HepG2 (cell line): ENCODE data around the gene TOM1L1. TPM values are rescaled to one million over a fixed set of nuclear protein-coding genes. Genes with fewer than 3 reads are reported as not detected.

Source experiments
- ATRX ChIP-seq: sonication (generic); formaldehyde crosslinking; IDR thresholded peaks from 2 replicates; pipeline ENCODE4 v1.4.0; 2020; ENCODE audit warnings: missing genetic modification reagents, borderline replicate concordance
- CENPT ChIP-seq: sonication (generic); formaldehyde crosslinking; IDR thresholded peaks from 2 replicates; pipeline ENCODE4 v1.8.0; 2022; ENCODE audit warnings: low read depth, mild to moderate bottlenecking, moderate library complexity, missing genetic modification reagents
- CSRNP2 ChIP-seq: sonication (generic); formaldehyde crosslinking; conservative IDR thresholded peaks from 2 replicates; pipeline ENCODE4 v1.8.0; 2022; ENCODE audit warnings: low read depth, missing genetic modification reagents
- DDIT3 ChIP-seq: sonication (generic); formaldehyde crosslinking; IDR thresholded peaks from 2 replicates; pipeline ENCODE4 v1.4.0; 2020; ENCODE audit warnings: mild to moderate bottlenecking, missing genetic modification reagents
- EP300 ChIP-seq, 3 experiments: sonication (generic) in 1 of 3; formaldehyde crosslinking in 1 of 3; IDR thresholded peaks; 2 replicates each; pipeline versions ENCODE4 v1.5.1 to v1.6.1; 2011 to 2020; ENCODE audit warnings: low read depth in 2 of 3, low read length in 2 of 3, borderline replicate concordance in 1 of 3, improper control_type of control experiment in 1 of 3, mild to moderate bottlenecking in 1 of 3, missing genetic modification reagents in 1 of 3, moderate library complexity in 1 of 3
- HOXA9 ChIP-seq: sonication (generic); formaldehyde crosslinking; IDR thresholded peaks from 2 replicates; pipeline ENCODE4 v1.8.1; 2022; ENCODE audit warnings: missing genetic modification reagents, mild to moderate bottlenecking, moderate library complexity, borderline replicate concordance
- ISL2 ChIP-seq: sonication (generic); formaldehyde crosslinking; IDR thresholded peaks from 2 replicates; pipeline ENCODE4 v1.5.0; 2020; ENCODE audit warnings: missing genetic modification reagents
- MNT ChIP-seq: fragments of 450-650 bp; IDR thresholded peaks from 2 replicates; pipeline ENCODE4 v1.6.1; 2016
- PAXIP1 ChIP-seq: sonication (generic); formaldehyde crosslinking; conservative IDR thresholded peaks from 2 replicates; pipeline ENCODE4 v1.4.0; 2020; ENCODE audit warnings: mild to moderate bottlenecking, missing genetic modification reagents, moderate library complexity
- PHF21A ChIP-seq: sonication (generic); formaldehyde crosslinking; IDR thresholded peaks from 2 replicates; pipeline ENCODE4 v1.5.0; 2020; ENCODE audit warnings: mild to moderate bottlenecking, missing genetic modification reagents
- POLR2A ChIP-seq, 2 experiments: IDR thresholded peaks; 2 replicates each; pipeline ENCODE4 v1.6.1; 2011; ENCODE audit warnings: low read depth in 2 of 2, low read length in 2 of 2, mild to moderate bottlenecking in 1 of 2, moderate library complexity in 1 of 2; ENCODE audit not compliant: insufficient read depth in 1 of 2
- RARA ChIP-seq: IDR thresholded peaks from 2 replicates; pipeline ENCODE4 v1.6.1; 2016; ENCODE audit warnings: missing genetic modification reagents, missing compliant biosample characterization
- RBM22 ChIP-seq: fragments of 200-400 bp; formaldehyde crosslinking; optimal IDR thresholded peaks from 2 replicates; pipeline ENCODE3; 2017; ENCODE audit warnings: mild to moderate bottlenecking, low read length, moderate library complexity
- SAP130 ChIP-seq: IDR thresholded peaks from 2 replicates; pipeline ENCODE4 v1.6.1; 2016; ENCODE audit warnings: low read depth
- SNAI1 ChIP-seq: sonication (generic); formaldehyde crosslinking; IDR thresholded peaks from 2 replicates; pipeline ENCODE4 v1.5.0; 2020; ENCODE audit warnings: mild to moderate bottlenecking, missing genetic modification reagents, borderline replicate concordance
- TOE1 ChIP-seq: sonication (generic); formaldehyde crosslinking; IDR thresholded peaks from 2 replicates; pipeline ENCODE4 v1.4.0; 2020; ENCODE audit warnings: mild to moderate bottlenecking, missing genetic modification reagents
- ZFP37 ChIP-seq: sonication (generic); formaldehyde crosslinking; IDR thresholded peaks from 2 replicates; pipeline ENCODE4 v1.4.0; 2020; ENCODE audit warnings: missing genetic modification reagents, borderline replicate concordance
- ZNF33B ChIP-seq: sonication (generic); formaldehyde crosslinking; IDR thresholded peaks from 2 replicates; pipeline ENCODE4 v1.5.1; 2020; ENCODE audit warnings: mild to moderate bottlenecking, missing genetic modification reagents
- polyA plus RNA-seq, 8 experiments: library from polyadenylated mRNA; depleted of rRNA in 3 of 8; stranded (reverse) in 7 of 8; unstranded in 1 of 8; fragments of >200 nt; fragmentation: Illumina TruSeq in 4 of 8; extraction: Trizol in 4 of 8; gene quantifications; 2 replicates each; pipeline versions ENCODE4 v1.2.1 to v1.2.3, GENCODE V29; 2011 to 2016; ENCODE audit warnings: low read depth in 4 of 8, missing spikeins in 1 of 8, mixed read lengths in 1 of 8; ENCODE audit not compliant: insufficient read depth in 1 of 8
- total RNA-seq, 5 experiments: library from RNA; depleted of rRNA; stranded (reverse); fragments of >200 nt; fragmentation: Illumina TruSeq; extraction: Trizol; gene quantifications; 2 replicates each; pipeline ENCODE4 v1.2.3, GENCODE V29; 2016; ENCODE audit warnings: low read depth in 1 of 5

TOM1L1 gene
- total and polyA plus RNA-seq, 2 of the 13 experiments (the other 11 are each of a cell fraction or from before 2014, with no cell fraction given) = 45.3 to 51.3 TPM

GRCh38 chr17:54967621-54968261, 67.1 kb downstream of the TOM1L1 start (continued):
- TF ChIP-seq CSRNP2 (no peak), TOE1 (CRISPR knock-in tag) (no peak), RARA (CRISPR knock-in tag) (no peak), PAXIP1 (no peak), ISL2 (CRISPR knock-in tag) (peak; percentile 32; the same call in 1 of the 2 replicates), ZNF33B (CRISPR knock-in tag) (no peak), ATRX (no peak), DDIT3 (no peak), MNT (no peak), SNAI1 (CRISPR knock-in tag) (no peak), HOXA9 (CRISPR knock-in tag) (no peak), SAP130 (CRISPR knock-in tag) (no peak; the same call in 1 of the 2 replicates), RBM22 (peak; percentile 38), POLR2A (IDR thresholded peaks at IDR 0.05; ENCODE audit: insufficient read depth in 1 of 2, low read depth in 2 of 2, low read length in 2 of 2) (peak; percentile 52 to 82; a peak in 3 of 4 replicates), CENPT (CRISPR knock-in tag) (no peak), EP300 (IDR thresholded peaks at IDR 0.05; ENCODE audit: low read depth in 2 of 2, low read length in 2 of 2) (no peak), EP300 (CRISPR knock-in tag; IDR thresholded peaks at IDR 0.05; ENCODE audit: borderline replicate concordance) (no peak), PHF21A (CRISPR knock-in tag) (no peak), ZFP37 (no peak)
